ENCODE measurements around the gene GRK5. TPM values are rescaled to one million over a fixed set of nuclear protein-coding genes. Genes with fewer than 3 reads are reported as not detected.

GRK5 gene
- total RNA-seq, 2 donors from 2014 or later: 85.3 to 90.2 TPM

DNA sequence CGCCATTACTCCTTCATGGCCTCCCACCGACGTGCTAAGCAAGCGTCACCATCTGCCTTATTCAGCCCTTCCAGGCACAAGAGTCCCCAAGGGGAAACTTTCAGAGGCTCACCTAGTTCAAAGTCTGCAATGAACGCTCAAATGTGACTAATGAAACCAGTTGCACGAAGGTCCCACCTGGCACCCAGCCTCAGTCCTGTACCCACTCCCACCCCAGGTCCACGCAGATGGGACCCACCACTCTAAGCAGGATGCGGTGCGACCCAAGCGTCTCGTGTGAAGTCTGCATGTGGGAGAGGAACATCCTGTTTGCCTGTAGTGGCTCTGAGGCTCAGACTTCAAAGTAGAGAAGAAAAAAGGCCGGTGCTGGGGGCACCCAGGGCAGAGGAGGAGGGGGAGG lies 294.8 kb downstream of the GRK5 start:
- Histone ChIP-seq H3K9me3 (no peaks in the 10 kb centered on the region), H3K4me3 (no peak overlapping the region), H3K36me3 (peaks cover 6% of the 10 kb centered on the region), H3K27ac (no peak overlapping the region), H3K4me1 (ENCODE audit: control insufficient read depth in 1 of 2, low read depth in 2 of 2) (no peaks in the 10 kb centered on the region), H3K27me3 (replicated peaks; ENCODE audit: insufficient read depth) (no peaks in the 10 kb centered on the region)
- ATAC-seq (ENCODE audit: insufficient number of reproducible peaks, low FRiP score, low read depth) (no peak), DNase-seq (ENCODE audit: low spot score) (no peak)
- TF ChIP-seq, protein P1, sequence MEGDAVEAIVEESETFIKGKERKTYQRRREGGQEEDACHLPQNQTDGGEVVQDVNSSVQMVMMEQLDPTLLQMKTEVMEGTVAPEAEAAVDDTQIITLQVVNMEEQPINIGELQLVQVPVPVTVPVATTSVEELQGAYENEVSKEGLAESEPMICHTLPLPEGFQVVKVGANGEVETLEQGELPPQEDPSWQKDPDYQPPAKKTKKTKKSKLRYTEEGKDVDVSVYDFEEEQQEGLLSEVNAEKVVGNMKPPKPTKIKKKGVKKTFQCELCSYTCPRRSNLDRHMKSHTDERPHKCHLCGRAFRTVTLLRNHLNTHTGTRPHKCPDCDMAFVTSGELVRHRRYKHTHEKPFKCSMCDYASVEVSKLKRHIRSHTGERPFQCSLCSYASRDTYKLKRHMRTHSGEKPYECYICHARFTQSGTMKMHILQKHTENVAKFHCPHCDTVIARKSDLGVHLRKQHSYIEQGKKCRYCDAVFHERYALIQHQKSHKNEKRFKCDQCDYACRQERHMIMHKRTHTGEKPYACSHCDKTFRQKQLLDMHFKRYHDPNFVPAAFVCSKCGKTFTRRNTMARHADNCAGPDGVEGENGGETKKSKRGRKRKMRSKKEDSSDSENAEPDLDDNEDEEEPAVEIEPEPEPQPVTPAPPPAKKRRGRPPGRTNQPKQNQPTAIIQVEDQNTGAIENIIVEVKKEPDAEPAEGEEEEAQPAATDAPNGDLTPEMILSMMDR (IDR thresholded peaks at IDR 0.05): no peak

GRCh38 chr10:119502618-119503155 lies 295.3 kb downstream of the GRK5 start:
- DNase-seq (ENCODE audit: low spot score): no peak
- no peaks in the 10 kb centered on the region for H3K4me1 ChIP-seq (ENCODE audit: control insufficient read depth in 1 of 2, low read depth in 2 of 2)
- H3K27ac ChIP-seq: no peak overlapping the region
- no peak for ATAC-seq (ENCODE audit: insufficient number of reproducible peaks, low FRiP score, low read depth)
- TF ChIP-seq, protein P1 (IDR thresholded peaks at IDR 0.05): no peak
- no peaks in the 10 kb centered on the region for H3K27me3 ChIP-seq (replicated peaks; ENCODE audit: insufficient read depth)
- H3K4me3 ChIP-seq: no peak overlapping the region
- H3K36me3 ChIP-seq: peaks cover 6% of the 10 kb centered on the region
- H3K9me3 ChIP-seq: no peaks in the 10 kb centered on the region

DNA sequence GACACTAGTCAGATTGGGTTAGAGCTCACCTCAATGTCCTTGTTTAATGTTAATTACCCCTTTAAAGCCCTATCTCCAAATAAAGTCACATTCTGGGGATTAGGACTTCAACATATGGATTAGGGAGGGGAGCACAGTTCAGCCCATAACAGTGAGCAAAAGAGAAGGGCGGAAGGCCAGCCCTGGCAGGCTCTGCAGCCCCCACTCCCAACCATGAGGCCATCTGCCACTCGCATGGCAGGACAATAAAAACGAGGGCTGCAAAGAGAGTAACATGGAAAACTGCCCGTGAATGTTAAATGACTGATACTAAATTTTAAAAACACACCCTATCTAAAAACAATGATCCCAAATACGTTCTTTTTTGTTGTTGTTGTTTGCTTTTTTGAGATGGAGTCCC lies 296.4 kb downstream of the GRK5 start:
- TF ChIP-seq, protein P1 (IDR thresholded peaks at IDR 0.05): no peak

GRCh38 chr10:119504651-119505050 lies 297.3 kb downstream of the GRK5 start:
- no peaks in the 10 kb centered on the region for H3K9me3 ChIP-seq
- TF ChIP-seq, protein P1 (IDR thresholded peaks at IDR 0.05): no peak
- no peak for DNase-seq (ENCODE audit: low spot score)

More for the DNA sequence above, 296.4 kb downstream of the GRK5 start:
- Histone ChIP-seq H3K27ac (no peak overlapping the region), H3K36me3 (peaks cover 6% of the 10 kb centered on the region), H3K4me3 (no peak overlapping the region), H3K27me3 (replicated peaks; ENCODE audit: insufficient read depth) (no peaks in the 10 kb centered on the region), H3K4me1 (ENCODE audit: control insufficient read depth in 1 of 2, low read depth in 2 of 2) (no peaks in the 10 kb centered on the region), H3K9me3 (no peaks in the 10 kb centered on the region)
- DNase-seq (ENCODE audit: low spot score) (no peak), ATAC-seq (ENCODE audit: insufficient number of reproducible peaks, low FRiP score, low read depth) (no peak)

GRCh38 chr10:119505131-119505551 lies 297.8 kb downstream of the GRK5 start:
- H3K4me1 ChIP-seq (ENCODE audit: control insufficient read depth in 1 of 2, low read depth in 2 of 2): peaks cover 0 to 2% of the 10 kb centered on the region in 2 donors
- ATAC-seq (ENCODE audit: insufficient number of reproducible peaks, low FRiP score, low read depth) (no peak), DNase-seq (ENCODE audit: low spot score) (no peak)
- no peak overlapping the region for H3K4me3 ChIP-seq
- H3K27me3 ChIP-seq (replicated peaks; ENCODE audit: insufficient read depth): no peaks in the 10 kb centered on the region
- H3K27ac ChIP-seq: no peak overlapping the region
- peaks cover 2% of the 10 kb centered on the region for H3K36me3 ChIP-seq
- no peaks in the 10 kb centered on the region for H3K9me3 ChIP-seq
- TF ChIP-seq, protein P1 (IDR thresholded peaks at IDR 0.05): no peak

More at GRCh38 chr10:119504651-119505050, 297.3 kb downstream of the GRK5 start:
- Histone ChIP-seq H3K27me3 (replicated peaks; ENCODE audit: insufficient read depth) (no peaks in the 10 kb centered on the region), H3K27ac (no peak overlapping the region), H3K4me3 (no peak overlapping the region), H3K4me1 (ENCODE audit: control insufficient read depth in 1 of 2, low read depth in 2 of 2) (no peaks in the 10 kb centered on the region), H3K36me3 (peaks cover 2% of the 10 kb centered on the region)
- no peak for ATAC-seq (ENCODE audit: insufficient number of reproducible peaks, low FRiP score, low read depth)

Other genes with a start within 250 kb of the GRK5 start
- 1 to 10 TPM; 1.4 to 5.4 TPM for gene NANOS1, start 177.9 kb upstream of the GRK5 start, total RNA-seq
- gene EIF3A, start 126.8 kb upstream of the GRK5 start, total RNA-seq: 100 to 1,000 TPM in 1 of 2 donors, 10 to 100 TPM in 1; 70.8 to 135 TPM
- 10 to 100 TPM; 22.6 to 23.6 TPM for gene DENND10, start 103.5 kb upstream of the GRK5 start, total RNA-seq
- gene SFXN4, start 41.9 kb upstream of the GRK5 start, total RNA-seq: 10 to 100 TPM in 1 of 2 donors, 1 to 10 TPM in 1; 9.5 to 16.1 TPM
- gene PRDX3, start 28.8 kb upstream of the GRK5 start, total RNA-seq: 10 to 100 TPM; 64.4 to 77.6 TPM